Measurements from ENCODE around the gene PHKA1.

- TF ChIP-seq CTCF (IDR thresholded peaks at IDR 0.05) (no peak), EZH2 (IDR thresholded peaks at IDR 0.05; ENCODE audit: borderline replicate concordance, insufficient read depth, low read depth, low read length, poor library complexity, severe bottlenecking) (no peak)
Observed at GRCh38 chrX:72641611-72642010, 72.5 kb downstream of the PHKA1 start.
